Measurements from ENCODE around the gene SPP2.

SPP2 gene

GRCh38 chr2:234102112-234102511 lies 51.6 kb downstream of the SPP2 start:
- 83% methylated on average over 2 of the region's 3 CpGs for WGBS (ENCODE audit: insufficient coverage)
- DNase-seq: no peak
- POLR2A ChIA-PET: interaction anchor here (0.6 kb wide), 1 partner anchor 1933 kb away, joined by 3 read pairs; no protein-coding TSS in a partner anchor

GRCh38 chr2:234107861-234108260 lies 57.4 kb downstream of the SPP2 start:
- CTCF ChIA-PET: no interaction called here
- H3K4me3 ChIP-seq (ENCODE audit: control insufficient read depth in 1 of 7, extremely low read depth in 1 of 7, insufficient read depth in 4 of 7, low read depth in 2 of 7, low read length in 6 of 7): no peak overlapping the region

More at GRCh38 chr2:234102112-234102511, 51.6 kb downstream of the SPP2 start:
- Histone ChIP-seq H3K4me3 (ENCODE audit: control insufficient read depth in 1 of 7, extremely low read depth in 1 of 7, insufficient read depth in 4 of 7, low read depth in 2 of 7, low read length in 6 of 7) (no peak overlapping the region), H3K27me3 (replicated peaks in 2 of 5; ENCODE audit: control insufficient read depth in 4 of 5, insufficient read depth in 5 of 5, low read length in 4 of 5) (peaks cover 0 to 8% (median 3%) of the 10 kb centered on the region in 5 experiments), H3K36me3 (ENCODE audit: control insufficient read depth in 4 of 4, insufficient read depth in 4 of 4, low read length in 3 of 4) (no peaks in the 10 kb centered on the region), H3K27ac (ENCODE audit: insufficient read depth in 1 of 2, low read depth in 1 of 2, low read length in 2 of 2, poor library complexity in 1 of 2, severe bottlenecking in 2 of 2) (no peak overlapping the region), H3K4me1 (ENCODE audit: control extremely low read depth in 1 of 4, control insufficient read depth in 4 of 4, insufficient read depth in 4 of 4, low read length in 3 of 4) (peaks cover 0 to 18% (median 2%) of the 10 kb centered on the region in 4 experiments), H3K9me3 (ENCODE audit: control extremely low read depth in 1 of 5, control insufficient read depth in 4 of 5, insufficient read depth in 2 of 5, low read depth in 1 of 5, low read length in 4 of 5) (peaks cover 0 to 1% (median 0%) of the 10 kb centered on the region in 5 experiments)
- CTCF ChIA-PET: no interaction called here

GRCh38 chr2:234109321-234109720 lies 58.8 kb downstream of the SPP2 start:
- no peaks in the 10 kb centered on the region for H3K4me1 ChIP-seq (ENCODE audit: control extremely low read depth in 1 of 4, control insufficient read depth in 4 of 4, insufficient read depth in 4 of 4, low read length in 3 of 4)
- H3K27ac ChIP-seq (ENCODE audit: insufficient read depth in 1 of 2, low read depth in 1 of 2, low read length in 2 of 2, poor library complexity in 1 of 2, severe bottlenecking in 2 of 2): no peak overlapping the region
- H3K9me3 ChIP-seq (ENCODE audit: control extremely low read depth in 1 of 5, control insufficient read depth in 4 of 5, insufficient read depth in 2 of 5, low read depth in 1 of 5, low read length in 4 of 5): peaks cover 0 to 4% (median 0%) of the 10 kb centered on the region in 5 experiments
- no peaks in the 10 kb centered on the region for H3K36me3 ChIP-seq (ENCODE audit: control insufficient read depth in 4 of 4, insufficient read depth in 4 of 4, low read length in 3 of 4)
- ChIA-PET POLR2A (no interaction called here), CTCF (no interaction called here)
- no peak for DNase-seq
- 97% methylated on average over 6 of the region's 8 CpGs for WGBS (ENCODE audit: insufficient coverage)
- peaks cover 2 to 21% (median 6%) of the 10 kb centered on the region in 5 experiments for H3K27me3 ChIP-seq (replicated peaks in 2 of 5; ENCODE audit: control insufficient read depth in 4 of 5, insufficient read depth in 5 of 5, low read length in 4 of 5)
- no peak overlapping the region for H3K4me3 ChIP-seq (ENCODE audit: control insufficient read depth in 1 of 7, extremely low read depth in 1 of 7, insufficient read depth in 4 of 7, low read depth in 2 of 7, low read length in 6 of 7)

More at GRCh38 chr2:234107861-234108260, 57.4 kb downstream of the SPP2 start:
- no peak for DNase-seq
- no peaks in the 10 kb centered on the region for H3K4me1 ChIP-seq (ENCODE audit: control extremely low read depth in 1 of 4, control insufficient read depth in 4 of 4, insufficient read depth in 4 of 4, low read length in 3 of 4)
- no peak overlapping the region for H3K27ac ChIP-seq (ENCODE audit: insufficient read depth in 1 of 2, low read depth in 1 of 2, low read length in 2 of 2, poor library complexity in 1 of 2, severe bottlenecking in 2 of 2)
- peaks cover 0 to 4% (median 0%) of the 10 kb centered on the region in 5 experiments for H3K9me3 ChIP-seq (ENCODE audit: control extremely low read depth in 1 of 5, control insufficient read depth in 4 of 5, insufficient read depth in 2 of 5, low read depth in 1 of 5, low read length in 4 of 5)
- H3K36me3 ChIP-seq (ENCODE audit: control insufficient read depth in 4 of 4, insufficient read depth in 4 of 4, low read length in 3 of 4): no peaks in the 10 kb centered on the region
- POLR2A ChIA-PET: no interaction called here
- WGBS (ENCODE audit: insufficient coverage): no CpG with 5 or more reads among the region's 1 CpG
- peaks cover 3 to 19% (median 6%) of the 10 kb centered on the region in 5 experiments for H3K27me3 ChIP-seq (replicated peaks in 2 of 5; ENCODE audit: control insufficient read depth in 4 of 5, insufficient read depth in 5 of 5, low read length in 4 of 5)

- H3K9me3 ChIP-seq (ENCODE audit: control extremely low read depth in 1 of 5, control insufficient read depth in 4 of 5, insufficient read depth in 2 of 5, low read depth in 1 of 5, low read length in 4 of 5): peaks cover 0 to 4% (median 0%) of the 10 kb centered on the region in 5 experiments
- H3K27me3 ChIP-seq (replicated peaks in 2 of 5; ENCODE audit: control insufficient read depth in 4 of 5, insufficient read depth in 5 of 5, low read length in 4 of 5): peaks cover 3 to 19% (median 6%) of the 10 kb centered on the region in 5 experiments
- no peaks in the 10 kb centered on the region for H3K36me3 ChIP-seq (ENCODE audit: control insufficient read depth in 4 of 4, insufficient read depth in 4 of 4, low read length in 3 of 4)
- no peak for DNase-seq
- H3K4me3 ChIP-seq (ENCODE audit: control insufficient read depth in 1 of 7, extremely low read depth in 1 of 7, insufficient read depth in 4 of 7, low read depth in 2 of 7, low read length in 6 of 7): no peak overlapping the region
- POLR2A ChIA-PET: no interaction called here
- CTCF ChIA-PET: interaction anchor here (1.4 kb wide), 1 partner anchor 23 kb away, joined by 3 read pairs; no protein-coding TSS in a partner anchor
- H3K4me1 ChIP-seq (ENCODE audit: control extremely low read depth in 1 of 4, control insufficient read depth in 4 of 4, insufficient read depth in 4 of 4, low read length in 3 of 4): no peaks in the 10 kb centered on the region
- no peak overlapping the region for H3K27ac ChIP-seq (ENCODE audit: insufficient read depth in 1 of 2, low read depth in 1 of 2, low read length in 2 of 2, poor library complexity in 1 of 2, severe bottlenecking in 2 of 2)
These were observed 59.7 kb downstream of the SPP2 start for GRCh38 chr2:234110219-234110618.

GRCh38 chr2:234111523-234111922 lies 61.0 kb downstream of the SPP2 start:
- Histone ChIP-seq H3K4me3 (ENCODE audit: control insufficient read depth in 1 of 7, extremely low read depth in 1 of 7, insufficient read depth in 4 of 7, low read depth in 2 of 7, low read length in 6 of 7) (no peak overlapping the region), H3K9me3 (ENCODE audit: control extremely low read depth in 1 of 5, control insufficient read depth in 4 of 5, insufficient read depth in 2 of 5, low read depth in 1 of 5, low read length in 4 of 5) (peaks cover 0 to 2% (median 0%) of the 10 kb centered on the region in 5 experiments), H3K27ac (ENCODE audit: insufficient read depth in 1 of 2, low read depth in 1 of 2, low read length in 2 of 2, poor library complexity in 1 of 2, severe bottlenecking in 2 of 2) (no peak overlapping the region), H3K4me1 (ENCODE audit: control extremely low read depth in 1 of 4, control insufficient read depth in 4 of 4, insufficient read depth in 4 of 4, low read length in 3 of 4) (no peaks in the 10 kb centered on the region), H3K27me3 (replicated peaks in 2 of 5; ENCODE audit: control insufficient read depth in 4 of 5, insufficient read depth in 5 of 5, low read length in 4 of 5) (peaks cover 3 to 27% (median 9%) of the 10 kb centered on the region in 5 experiments), H3K36me3 (ENCODE audit: control insufficient read depth in 4 of 4, insufficient read depth in 4 of 4, low read length in 3 of 4) (no peaks in the 10 kb centered on the region)
- DNase-seq: no peak
- 75% methylated on average over 1 of the region's 1 CpG for WGBS (ENCODE audit: insufficient coverage)
- CTCF ChIA-PET: no interaction called here
- POLR2A ChIA-PET: no interaction called here

- ChIA-PET POLR2A (no interaction called here), CTCF (interaction anchor here (1.2 kb wide), 1 partner anchor 19 kb away, joined by 4 read pairs; no protein-coding TSS in a partner anchor)
- Histone ChIP-seq H3K4me1 (ENCODE audit: control extremely low read depth in 1 of 4, control insufficient read depth in 4 of 4, insufficient read depth in 4 of 4, low read length in 3 of 4) (no peaks in the 10 kb centered on the region), H3K9me3 (ENCODE audit: control extremely low read depth in 1 of 5, control insufficient read depth in 4 of 5, insufficient read depth in 2 of 5, low read depth in 1 of 5, low read length in 4 of 5) (peaks cover 0 to 2% (median 0%) of the 10 kb centered on the region in 5 experiments), H3K36me3 (ENCODE audit: control insufficient read depth in 4 of 4, insufficient read depth in 4 of 4, low read length in 3 of 4) (no peaks in the 10 kb centered on the region), H3K27ac (ENCODE audit: insufficient read depth in 1 of 2, low read depth in 1 of 2, low read length in 2 of 2, poor library complexity in 1 of 2, severe bottlenecking in 2 of 2) (no peak overlapping the region), H3K4me3 (ENCODE audit: control insufficient read depth in 1 of 7, extremely low read depth in 1 of 7, insufficient read depth in 4 of 7, low read depth in 2 of 7, low read length in 6 of 7) (no peak overlapping the region), H3K27me3 (replicated peaks in 2 of 5; ENCODE audit: control insufficient read depth in 4 of 5, insufficient read depth in 5 of 5, low read length in 4 of 5) (peaks cover 5 to 32% (median 13%) of the 10 kb centered on the region in 5 experiments)
- WGBS (ENCODE audit: insufficient coverage): 0% methylated on average over 4 of the region's 4 CpGs
- DNase-seq: no peak
These were observed 65.5 kb downstream of the SPP2 start for GRCh38 chr2:234116010-234116409.

GRCh38 chr2:234121999-234122398 lies 71.5 kb downstream of the SPP2 start:
- ChIA-PET POLR2A (interaction anchor here (0.7 kb wide), 1 partner anchor 524 kb away, joined by 4 read pairs; no protein-coding TSS in a partner anchor), CTCF (no interaction called here)
- no peaks in the 10 kb centered on the region for H3K36me3 ChIP-seq (ENCODE audit: control insufficient read depth in 4 of 4, insufficient read depth in 4 of 4, low read length in 3 of 4)
- no peak overlapping the region for H3K4me3 ChIP-seq (ENCODE audit: control insufficient read depth in 1 of 7, extremely low read depth in 1 of 7, insufficient read depth in 4 of 7, low read depth in 2 of 7, low read length in 6 of 7)
- no peak overlapping the region for H3K27ac ChIP-seq (ENCODE audit: insufficient read depth in 1 of 2, low read depth in 1 of 2, low read length in 2 of 2, poor library complexity in 1 of 2, severe bottlenecking in 2 of 2)
- no peak for DNase-seq
- WGBS (ENCODE audit: insufficient coverage): 100% methylated on average over 1 of the region's 1 CpG
- H3K27me3 ChIP-seq (replicated peaks in 2 of 5; ENCODE audit: control insufficient read depth in 4 of 5, insufficient read depth in 5 of 5, low read length in 4 of 5): peaks cover 0 to 10% (median 7%) of the 10 kb centered on the region in 5 experiments
- peaks cover 0 to 2% (median 0%) of the 10 kb centered on the region in 5 experiments for H3K9me3 ChIP-seq (ENCODE audit: control extremely low read depth in 1 of 5, control insufficient read depth in 4 of 5, insufficient read depth in 2 of 5, low read depth in 1 of 5, low read length in 4 of 5)
- no peaks in the 10 kb centered on the region for H3K4me1 ChIP-seq (ENCODE audit: control extremely low read depth in 1 of 4, control insufficient read depth in 4 of 4, insufficient read depth in 4 of 4, low read length in 3 of 4)
